Measurements from ENCODE around the gene CACNG4.

CACNG4 gene

DNA sequence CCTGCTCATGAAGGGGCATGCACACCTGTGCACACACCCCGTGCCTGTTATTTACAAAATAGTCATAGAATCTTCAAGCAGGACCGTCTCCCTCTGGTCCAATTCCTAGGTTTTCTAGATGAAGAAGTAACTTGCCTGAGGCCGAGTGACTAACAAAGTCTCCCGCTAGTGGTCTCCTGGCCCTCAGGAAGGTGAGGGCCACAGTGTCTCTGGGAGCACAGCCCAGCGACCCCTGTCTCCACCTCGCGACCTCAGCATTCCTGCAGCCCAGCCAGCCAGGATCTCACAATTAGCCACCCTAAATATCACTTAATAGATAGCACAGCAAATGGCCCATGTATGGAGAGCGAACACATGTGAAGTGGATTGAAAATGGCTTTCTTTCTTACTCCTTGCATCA is 49.4 kb downstream of the CACNG4 start:
- no peak overlapping the region for H3K27ac ChIP-seq
- TF ChIP-seq, protein P1, sequence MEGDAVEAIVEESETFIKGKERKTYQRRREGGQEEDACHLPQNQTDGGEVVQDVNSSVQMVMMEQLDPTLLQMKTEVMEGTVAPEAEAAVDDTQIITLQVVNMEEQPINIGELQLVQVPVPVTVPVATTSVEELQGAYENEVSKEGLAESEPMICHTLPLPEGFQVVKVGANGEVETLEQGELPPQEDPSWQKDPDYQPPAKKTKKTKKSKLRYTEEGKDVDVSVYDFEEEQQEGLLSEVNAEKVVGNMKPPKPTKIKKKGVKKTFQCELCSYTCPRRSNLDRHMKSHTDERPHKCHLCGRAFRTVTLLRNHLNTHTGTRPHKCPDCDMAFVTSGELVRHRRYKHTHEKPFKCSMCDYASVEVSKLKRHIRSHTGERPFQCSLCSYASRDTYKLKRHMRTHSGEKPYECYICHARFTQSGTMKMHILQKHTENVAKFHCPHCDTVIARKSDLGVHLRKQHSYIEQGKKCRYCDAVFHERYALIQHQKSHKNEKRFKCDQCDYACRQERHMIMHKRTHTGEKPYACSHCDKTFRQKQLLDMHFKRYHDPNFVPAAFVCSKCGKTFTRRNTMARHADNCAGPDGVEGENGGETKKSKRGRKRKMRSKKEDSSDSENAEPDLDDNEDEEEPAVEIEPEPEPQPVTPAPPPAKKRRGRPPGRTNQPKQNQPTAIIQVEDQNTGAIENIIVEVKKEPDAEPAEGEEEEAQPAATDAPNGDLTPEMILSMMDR (conservative IDR thresholded peaks at IDR 0.05) = no peak

DNA sequence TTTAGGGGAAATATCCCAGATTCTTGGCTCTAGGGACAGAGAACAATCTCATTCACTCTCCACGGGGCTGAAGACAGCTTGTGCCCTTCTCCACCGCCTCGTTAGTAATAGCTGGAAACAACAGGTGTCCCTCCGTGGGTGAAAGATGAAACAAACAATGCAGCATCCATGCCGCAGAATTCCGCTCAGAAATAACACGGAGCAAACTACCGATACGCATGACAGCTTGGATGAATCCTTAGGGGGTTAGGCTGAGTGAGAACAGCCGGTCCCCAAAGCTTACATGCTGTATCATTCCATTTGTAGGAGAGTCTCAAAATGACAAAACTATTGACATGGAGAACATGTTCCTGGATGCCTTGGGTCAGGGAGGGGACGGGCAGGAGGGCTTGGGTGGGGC is 50.5 kb downstream of the CACNG4 start:
- TF ChIP-seq, protein P1 (conservative IDR thresholded peaks at IDR 0.05) = no peak
- H3K27ac ChIP-seq = no peak overlapping the region

DNA sequence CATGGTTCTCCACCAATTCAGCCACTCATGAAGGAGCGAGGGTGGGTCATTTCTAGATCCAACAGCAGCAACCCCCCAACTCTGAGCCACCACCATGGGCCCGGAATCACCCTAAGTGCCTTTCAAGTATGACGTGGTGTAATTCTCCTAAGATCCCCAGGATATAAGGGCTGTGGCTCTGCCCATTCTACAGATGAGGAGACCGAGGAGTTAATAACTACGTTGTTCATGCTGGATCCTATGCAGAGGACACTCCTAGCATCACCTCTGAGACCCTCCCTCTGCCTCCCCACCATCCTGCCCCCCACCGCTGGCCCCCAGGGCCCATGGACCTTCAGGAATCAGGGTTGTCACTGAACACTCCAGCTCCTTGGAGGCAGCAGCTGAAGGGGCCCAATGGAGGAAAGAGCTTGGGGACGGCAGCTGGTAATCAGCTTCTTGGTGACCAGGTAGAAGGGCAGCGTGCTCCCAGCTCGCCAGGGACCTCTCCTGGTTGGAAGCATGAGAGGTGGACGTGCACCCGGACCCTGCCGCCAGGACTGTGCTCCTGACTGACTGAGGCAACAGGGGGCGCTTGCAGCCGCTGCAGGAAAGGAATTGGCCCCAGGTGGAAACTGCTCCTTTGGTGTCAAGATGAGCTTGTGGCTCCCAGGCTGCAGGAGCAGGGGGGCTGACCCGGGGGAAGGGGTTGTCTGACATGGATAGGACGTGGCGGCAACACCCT is 51.7 kb downstream of the CACNG4 start:
- no peak overlapping the region for H3K27ac ChIP-seq
- TF ChIP-seq, protein P1 (conservative IDR thresholded peaks at IDR 0.05) = no peak

DNA sequence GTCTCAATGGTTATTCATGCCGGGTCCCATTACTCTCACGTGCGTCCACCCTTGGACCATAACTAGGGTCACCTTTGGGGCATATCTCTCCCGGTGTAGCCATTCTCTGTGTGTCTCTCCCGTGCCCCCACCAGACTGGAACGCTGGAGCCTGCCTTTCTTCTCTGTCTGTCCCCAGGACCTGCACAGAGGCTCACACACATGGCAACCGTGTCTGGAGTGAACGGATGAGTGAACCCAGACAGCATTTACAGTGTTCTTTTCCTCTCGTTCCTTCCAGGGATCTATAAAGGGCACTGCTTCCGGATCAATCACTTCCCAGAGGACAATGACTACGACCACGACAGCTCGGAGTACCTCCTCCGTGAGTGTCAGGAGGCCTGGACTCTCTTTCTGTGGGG is 53.4 kb downstream of the CACNG4 start:
- no peak overlapping the region for H3K27ac ChIP-seq
- TF ChIP-seq, protein P1 (conservative IDR thresholded peaks at IDR 0.05) = no peak

DNA sequence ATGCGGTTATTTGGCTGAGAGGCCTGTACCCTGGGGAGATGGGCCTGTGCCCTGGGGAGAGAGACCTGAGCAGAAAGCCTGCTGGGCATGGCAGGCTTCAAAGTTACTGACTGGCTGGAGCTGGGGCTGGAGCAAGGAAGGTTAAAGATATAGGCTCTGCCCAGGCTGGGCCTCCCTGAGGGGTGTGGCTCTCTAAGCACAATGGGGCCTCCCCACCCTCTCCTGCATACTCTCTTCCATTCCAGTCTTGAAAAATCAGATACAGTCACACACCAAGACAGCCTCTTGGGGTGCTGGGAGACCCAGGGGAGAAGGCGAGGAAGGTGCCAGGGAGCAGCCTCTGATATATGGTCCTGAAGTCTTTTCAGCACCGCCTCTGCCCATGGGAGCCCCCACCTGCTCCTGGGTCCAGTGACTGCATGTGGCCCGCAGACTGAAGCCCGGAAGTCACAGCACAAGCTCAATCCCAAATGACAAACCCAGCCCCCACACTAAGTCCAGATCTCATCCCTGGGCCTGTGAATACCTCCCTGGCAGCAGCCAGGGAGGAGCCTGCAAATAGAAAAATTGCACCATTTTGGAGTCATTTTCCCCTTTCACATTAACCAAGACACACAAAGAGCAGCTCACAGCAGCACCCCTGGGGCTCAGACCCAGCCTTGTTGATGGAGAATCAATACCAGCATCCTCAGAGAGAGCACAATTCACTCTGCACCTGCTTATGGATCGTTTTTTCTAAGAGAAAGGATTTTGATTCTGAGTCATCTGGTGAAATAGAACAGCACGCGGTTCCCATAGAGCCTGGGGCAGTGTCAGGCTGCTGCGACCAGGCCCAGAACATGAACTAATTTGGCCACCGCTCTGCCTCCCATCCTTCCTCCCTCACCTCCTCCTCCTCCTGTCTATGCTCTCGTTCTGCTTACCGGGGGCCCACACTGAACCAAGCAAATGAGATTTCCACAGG is 54.2 kb downstream of the CACNG4 start:
- TF ChIP-seq, protein P1 (conservative IDR thresholded peaks at IDR 0.05) = no peak
- peak overlapping the region; percentile 42; the same call in 1 of the 2 replicates for H3K27ac ChIP-seq

DNA sequence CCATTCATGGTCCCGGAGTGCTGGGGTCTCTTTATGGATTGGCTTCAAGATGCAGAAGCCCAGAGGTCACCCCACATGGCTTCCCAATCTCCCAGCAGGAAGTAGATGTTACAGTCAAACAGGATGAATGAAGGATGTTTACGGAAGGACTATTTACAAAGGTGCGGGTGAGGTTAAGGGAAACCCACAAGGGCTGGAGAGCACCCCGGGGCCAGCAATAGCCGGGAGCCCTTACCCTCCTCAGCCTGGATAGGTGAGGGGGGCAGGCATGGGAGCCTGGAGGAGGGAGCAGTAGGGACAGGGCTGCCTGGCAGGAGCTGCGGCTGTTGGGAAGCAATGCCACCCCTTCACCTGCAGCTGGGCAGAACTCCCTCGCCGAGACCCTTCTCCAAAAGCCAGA is 55.3 kb downstream of the CACNG4 start:
- H3K27ac ChIP-seq = peak overlapping the region; percentile 42
- TF ChIP-seq, protein P1 (conservative IDR thresholded peaks at IDR 0.05) = no peak

DNA sequence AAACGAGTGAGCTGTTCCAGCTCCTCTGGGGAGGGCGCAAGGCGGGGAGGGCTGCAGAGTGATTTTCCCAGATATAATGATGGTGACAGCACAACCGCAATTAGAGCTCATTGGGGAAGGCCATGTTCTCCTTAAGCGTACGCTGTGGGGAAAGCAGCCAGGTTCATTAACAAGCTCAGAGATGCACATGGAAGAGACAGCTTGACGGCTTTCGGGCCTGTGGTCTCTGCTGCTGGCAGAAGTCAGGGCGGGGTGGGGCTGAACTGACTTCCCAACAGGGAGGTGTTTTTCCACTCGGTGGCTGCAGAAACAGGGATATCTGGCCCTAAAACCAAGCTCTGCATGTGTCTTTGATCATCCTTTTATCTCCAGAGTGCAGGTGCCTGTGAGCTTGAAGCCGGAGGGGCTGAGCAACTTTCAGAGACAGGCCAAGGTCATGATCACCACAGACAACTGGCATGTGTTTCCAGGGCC is 55.8 kb downstream of the CACNG4 start:
- peak overlapping the region; percentile 42; the same call in 1 of the 2 replicates for H3K27ac ChIP-seq
- TF ChIP-seq, protein P1 (conservative IDR thresholded peaks at IDR 0.05) = no peak
